H1 (cell line): Measurements from ENCODE around the gene AKR1C8.
"Not testable (repeated sequence)": the region's sequence is repeated elsewhere in the genome, so short reads cannot be mapped to it uniquely, and the experiment has no call there.

ENCODE experiments used
- CHD2 ChIP-seq: IDR thresholded peaks from 2 replicates; pipeline ENCODE4 v1.6.1; 2012; ENCODE audit warnings: low read length, improper control_type of control experiment
- CTCF ChIP-seq, 3 experiments: IDR thresholded peaks; 1 replicate in 2 of 3; 2 replicates in 1 of 3; pipeline versions ENCODE4 v1.5.1 to v1.6.1; 2011; ENCODE audit warnings: low read length in 3 of 3, mild to moderate bottlenecking in 3 of 3, inconsistent platforms in 2 of 3, low read depth in 1 of 3, moderate library complexity in 1 of 3; ENCODE audit not compliant: insufficient read depth in 1 of 3; ENCODE audit errors: control extremely low read depth in 1 of 3
- EZH2 ChIP-seq: fragments of 200-600 bp; sonication (generic); IDR thresholded peaks from 2 replicates; pipeline ENCODE4 v1.7.1; 2012; ENCODE audit warnings: low read depth, mild to moderate bottlenecking, moderate library complexity, low read length, inconsistent platforms; ENCODE audit not compliant: severe bottlenecking
- FOSL1 ChIP-seq: IDR thresholded peaks from 2 replicates; pipeline ENCODE4 v1.6.1; 2011; ENCODE audit warnings: mild to moderate bottlenecking, low read depth, low read length, moderate library complexity; ENCODE audit not compliant: insufficient read depth
- GTF2F1 ChIP-seq: IDR thresholded peaks from 2 replicates; pipeline ENCODE4 v1.6.1; 2012; ENCODE audit warnings: low read depth, low read length, improper control_type of control experiment, borderline replicate concordance
- POLR2A ChIP-seq, 2 experiments: IDR thresholded peaks; 1 replicate in 1 of 2; 2 replicates in 1 of 2; pipeline ENCODE4 v1.6.1; 2011; ENCODE audit warnings: low read depth in 2 of 2, low read length in 2 of 2, mild to moderate bottlenecking in 2 of 2; ENCODE audit errors: control extremely low read depth in 1 of 2
- POLR2AphosphoS5 ChIP-seq: IDR thresholded peaks from 2 replicates; pipeline ENCODE4 v1.6.1; 2011; ENCODE audit warnings: low read depth, low read length
- RAD21 ChIP-seq, 2 experiments: IDR thresholded peaks in 1 of 2; conservative IDR thresholded peaks in 1 of 2; 2 replicates each; pipeline ENCODE4 v1.6.1; 2011; ENCODE audit warnings: low read depth in 2 of 2, low read length in 2 of 2, improper control_type of control experiment in 1 of 2, inconsistent platforms in 1 of 2, mild to moderate bottlenecking in 1 of 2, moderate library complexity in 1 of 2
- SIX5 ChIP-seq: IDR thresholded peaks from 2 replicates; pipeline ENCODE4 v1.6.1; 2011; ENCODE audit warnings: mild to moderate bottlenecking, low read depth, low read length
- YY1 ChIP-seq: IDR thresholded peaks from 2 replicates; pipeline ENCODE4 v1.6.1; 2011; ENCODE audit warnings: low read depth, mild to moderate bottlenecking, low read length

DNA sequence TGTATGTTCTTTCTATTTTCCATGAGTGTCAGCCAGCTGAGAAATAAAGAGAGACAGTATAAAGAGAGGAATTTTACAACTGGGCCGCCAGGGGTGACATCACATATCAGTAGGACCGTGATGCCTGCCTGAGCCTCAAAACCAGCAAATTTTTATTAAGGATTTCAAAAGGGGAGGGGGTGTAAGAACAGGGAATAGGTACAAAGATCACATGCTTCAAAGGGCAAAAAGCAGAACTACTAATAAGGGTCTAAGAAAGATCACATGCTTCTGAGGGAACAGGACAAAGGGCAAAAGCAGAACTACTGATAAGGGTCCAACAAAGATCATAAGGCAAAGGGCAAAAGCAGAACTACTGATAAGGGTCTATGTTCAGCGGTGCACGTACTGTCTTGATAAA is 47.3 kb downstream of the AKR1C8 start:
- not testable (repeated sequence) for TF ChIP-seq POLR2A (IDR thresholded peaks at IDR 0.05; ENCODE audit: control extremely low read depth in 1 of 2, low read depth in 2 of 2, low read length in 2 of 2); EZH2; YY1; CTCF (IDR thresholded peaks at IDR 0.05; ENCODE audit: control extremely low read depth in 1 of 3, insufficient read depth in 1 of 3, low read depth in 1 of 3, low read length in 3 of 3); CHD2; GTF2F1; RAD21 (IDR thresholded peaks at IDR 0.05 in 1 of 2, conservative IDR thresholded peaks at IDR 0.05 in 1 of 2; ENCODE audit: low read depth in 2 of 2, low read length in 2 of 2); POLR2AphosphoS5; FOSL1; SIX5
